Mucosa of descending colon (tissue), 3 donors: ENCODE data around the gene ZNF74. TPM values are rescaled to one million over a fixed set of nuclear protein-coding genes. Genes with fewer than 3 reads are reported as not detected.

ENCODE experiments used
- ATAC-seq: fragments of 200-7000 bp; cut with Tn5 transposase; one replicate; pipeline ENCODE4 v1.9.1; 2020; ENCODE audit warnings: mild to moderate bottlenecking, moderate library complexity
- DNase-seq, 3 donors: peaks; one replicate each; pipeline ENCODE4 v3.0.0-alpha.2; 2020
- H3K36me3 ChIP-seq: fragments of 200-600 bp; one replicate; pipeline ENCODE4 v1.8.0; 2021; ENCODE audit warnings: low read depth, mild to moderate bottlenecking
- H3K4me1 ChIP-seq: fragments of 200-600 bp; one replicate; pipeline ENCODE4 v1.8.0; 2021; ENCODE audit warnings: low read depth, mild to moderate bottlenecking
- H3K4me3 ChIP-seq: fragments of 200-600 bp; one replicate; pipeline ENCODE4 v1.8.0; 2021; ENCODE audit warnings: mild to moderate bottlenecking
- H3K9me3 ChIP-seq: fragments of 200-600 bp; one replicate; pipeline ENCODE4 v1.8.0; 2021; ENCODE audit warnings: mild to moderate bottlenecking
- CTCF ChIP-seq: fragments of 200-600 bp; IDR thresholded peaks from one replicate; pipeline ENCODE4 v1.8.0; 2022; ENCODE audit warnings: antibody characterized with exemption, mild to moderate bottlenecking
- intact Hi-C, 2 donors: fragments of 100-400 bp; cut with DNase I in 1 of 2; cut with micrococcal nuclease in 1 of 2; formaldehyde crosslinking; loops; one replicate each; pipeline versions ENCODE4 v1.11.0 to v1.11.1; 2022; cut with DNase I, micrococcal nuclease
- total RNA-seq, 3 donors: library from RNA; stranded (reverse); fragmentation: NEBNext Ultra II Directional in 2 of 3; extraction: Animal tissue kit (Norgen Biotek cat#: 25700) in 2 of 3; gene quantifications; one replicate each; pipeline versions ENCODE4 v1.2.1 to v1.2.4, GENCODE V29; 2021 to 2023
- donor health status: DM: no; HTN: no; CAD: no; lungs with moderate emphysema.
- donor health status: DM: no; HTN: no; CAD: no.
- donor health status: DM: no; HTN: yes; CAD: no.

The ZNF74 gene
- total RNA-seq, 3 donors from 2014 or later = 4.2 to 14.4 (median 4.8) TPM

GRCh38 chr22:20403779-20404140 is 9.8 kb downstream of the ZNF74 start:
- H3K4me1 ChIP-seq = no peaks in the 10 kb centered on the region
- H3K36me3 ChIP-seq = no peaks in the 10 kb centered on the region
- H3K9me3 ChIP-seq = no peaks in the 10 kb centered on the region
- no peak for ATAC-seq
- H3K4me3 ChIP-seq = no peak overlapping the region
- TF ChIP-seq CTCF = no peak
- intact Hi-C loops = no loop called here
- no peak for DNase-seq

GRCh38 chr22:20404881-20405280 is 10.9 kb downstream of the ZNF74 start:
- no peaks in the 10 kb centered on the region for H3K36me3 ChIP-seq
- intact Hi-C loops = no loop called here
- no peak for DNase-seq

GRCh38 chr22:20405291-20405930 is 11.5 kb downstream of the ZNF74 start:
- H3K36me3 ChIP-seq = no peaks in the 10 kb centered on the region
- no peaks in the 10 kb centered on the region for H3K4me1 ChIP-seq
- TF ChIP-seq CTCF = no peak
- intact Hi-C loops = no loop called here
- no peaks in the 10 kb centered on the region for H3K9me3 ChIP-seq
- H3K4me3 ChIP-seq = no peak overlapping the region
- ATAC-seq (no peak), DNase-seq (no peak)

More at GRCh38 chr22:20404881-20405280, 10.9 kb downstream of the ZNF74 start:
- no peak overlapping the region for H3K4me3 ChIP-seq
- H3K4me1 ChIP-seq = no peaks in the 10 kb centered on the region
- no peaks in the 10 kb centered on the region for H3K9me3 ChIP-seq
- TF ChIP-seq CTCF = no peak
- ATAC-seq = no peak

DNA sequence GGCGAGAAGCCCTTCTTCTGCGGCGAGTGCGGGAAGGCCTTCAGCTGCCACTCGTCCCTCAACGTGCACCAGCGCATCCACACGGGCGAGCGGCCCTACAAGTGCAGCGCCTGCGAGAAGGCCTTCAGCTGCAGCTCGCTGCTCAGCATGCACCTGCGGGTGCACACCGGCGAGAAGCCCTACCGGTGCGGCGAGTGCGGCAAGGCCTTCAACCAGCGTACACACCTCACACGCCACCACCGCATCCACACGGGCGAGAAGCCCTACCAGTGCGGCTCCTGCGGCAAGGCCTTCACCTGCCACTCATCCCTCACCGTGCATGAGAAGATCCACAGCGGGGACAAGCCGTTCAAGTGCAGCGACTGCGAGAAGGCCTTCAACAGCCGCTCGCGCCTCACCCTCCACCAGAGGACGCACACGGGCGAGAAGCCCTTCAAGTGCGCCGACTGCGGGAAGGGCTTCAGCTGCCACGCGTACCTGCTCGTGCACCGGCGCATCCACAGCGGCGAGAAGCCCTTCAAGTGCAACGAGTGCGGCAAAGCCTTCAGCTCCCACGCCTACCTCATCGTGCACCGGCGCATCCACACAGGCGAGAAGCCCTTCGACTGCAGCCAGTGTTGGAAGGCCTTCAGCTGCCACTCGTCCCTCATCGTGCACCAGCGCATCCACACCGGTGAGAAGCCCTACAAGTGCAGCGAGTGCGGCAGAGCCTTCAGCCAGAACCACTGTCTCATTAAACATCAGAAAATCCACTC is 12.2 kb downstream of the ZNF74 start:
- no peak for TF ChIP-seq CTCF
- Histone ChIP-seq H3K4me3 (no peak overlapping the region), H3K36me3 (no peaks in the 10 kb centered on the region), H3K4me1 (no peaks in the 10 kb centered on the region), H3K9me3 (no peaks in the 10 kb centered on the region)
- intact Hi-C loops = no loop called here
- ATAC-seq (no peak), DNase-seq (no peak)

DNA sequence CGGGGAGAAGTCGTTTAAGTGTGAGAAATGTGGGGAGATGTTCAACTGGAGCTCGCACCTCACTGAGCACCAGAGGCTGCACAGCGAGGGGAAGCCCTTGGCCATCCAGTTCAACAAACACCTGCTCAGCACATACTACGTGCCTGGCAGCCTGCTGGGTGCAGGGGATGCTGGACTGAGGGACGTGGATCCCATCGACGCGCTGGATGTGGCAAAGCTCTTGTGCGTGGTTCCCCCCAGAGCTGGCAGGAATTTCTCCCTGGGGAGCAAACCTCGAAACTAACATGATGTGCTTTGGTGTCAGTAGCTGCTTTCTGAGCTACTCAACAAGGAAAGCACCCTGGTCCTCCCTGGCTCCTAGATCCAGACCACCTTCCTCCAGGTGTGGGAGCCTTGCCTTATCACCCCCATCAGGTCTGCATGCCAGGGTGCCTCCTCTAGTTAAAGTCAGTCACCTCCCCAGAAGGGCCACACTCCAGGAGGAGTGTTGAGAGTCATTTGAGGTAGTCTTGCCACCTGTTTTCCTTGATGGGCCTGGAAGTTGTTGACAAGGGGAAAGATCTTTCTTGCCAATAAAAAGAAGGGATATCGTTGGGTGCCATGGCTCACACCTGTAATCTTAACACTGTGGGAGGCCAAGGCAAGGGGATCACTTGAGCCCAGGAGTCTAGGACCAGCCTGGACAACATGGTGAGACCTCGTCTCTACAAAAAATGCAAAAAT is 12.9 kb downstream of the ZNF74 start:
- H3K36me3 ChIP-seq = no peaks in the 10 kb centered on the region

More for the DNA sequence above, 12.9 kb downstream of the ZNF74 start:
- intact Hi-C loops = no loop called here
- Histone ChIP-seq H3K9me3 (no peaks in the 10 kb centered on the region), H3K4me1 (no peaks in the 10 kb centered on the region), H3K4me3 (no peak overlapping the region)
- no peak for DNase-seq
- no peak for TF ChIP-seq CTCF
- no peak for ATAC-seq
